PC-9 (cell line): ENCODE measurements around the gene DYNC1H1.

Experiments
- CTCF ChIP-seq: fragments of 200-600 bp; sonication (generic); conservative IDR thresholded peaks from 2 replicates; pipeline ENCODE4 v1.6.1; 2017; ENCODE audit warnings: mixed run types, antibody characterized with exemption, mild to moderate bottlenecking, moderate library complexity
- EZH2 ChIP-seq: fragments of 200-600 bp; sonication (generic); IDR thresholded peaks from 2 replicates; pipeline ENCODE4 v1.8.0; 2017; ENCODE audit warnings: antibody characterized with exemption, low read depth

DNA sequence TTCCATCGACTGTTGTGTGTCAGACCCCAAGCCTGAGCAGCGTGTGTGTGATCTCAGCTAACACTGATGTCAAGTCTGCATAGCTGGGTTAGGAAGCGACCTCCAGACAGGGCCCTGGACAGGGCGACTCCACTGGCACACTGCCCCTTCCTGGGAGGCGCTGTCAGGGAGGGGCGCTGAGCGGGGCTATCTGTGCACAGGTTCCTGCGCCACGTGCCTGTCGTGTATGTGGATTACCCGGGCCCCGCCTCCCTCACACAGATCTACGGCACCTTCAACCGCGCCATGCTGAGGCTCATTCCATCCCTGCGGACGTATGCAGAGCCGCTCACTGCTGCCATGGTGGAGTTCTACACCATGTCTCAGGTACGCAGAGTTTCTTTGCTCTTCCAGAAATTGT lies 53.9 kb downstream of the DYNC1H1 start:
- TF ChIP-seq EZH2 (no peak), CTCF (no peak)
